ENCODE measurements around the gene FBXW5.
A peak's percentile ranks its signal among the peaks of the same experiment; 100 is the strongest.

FBXW5 gene

DNA sequence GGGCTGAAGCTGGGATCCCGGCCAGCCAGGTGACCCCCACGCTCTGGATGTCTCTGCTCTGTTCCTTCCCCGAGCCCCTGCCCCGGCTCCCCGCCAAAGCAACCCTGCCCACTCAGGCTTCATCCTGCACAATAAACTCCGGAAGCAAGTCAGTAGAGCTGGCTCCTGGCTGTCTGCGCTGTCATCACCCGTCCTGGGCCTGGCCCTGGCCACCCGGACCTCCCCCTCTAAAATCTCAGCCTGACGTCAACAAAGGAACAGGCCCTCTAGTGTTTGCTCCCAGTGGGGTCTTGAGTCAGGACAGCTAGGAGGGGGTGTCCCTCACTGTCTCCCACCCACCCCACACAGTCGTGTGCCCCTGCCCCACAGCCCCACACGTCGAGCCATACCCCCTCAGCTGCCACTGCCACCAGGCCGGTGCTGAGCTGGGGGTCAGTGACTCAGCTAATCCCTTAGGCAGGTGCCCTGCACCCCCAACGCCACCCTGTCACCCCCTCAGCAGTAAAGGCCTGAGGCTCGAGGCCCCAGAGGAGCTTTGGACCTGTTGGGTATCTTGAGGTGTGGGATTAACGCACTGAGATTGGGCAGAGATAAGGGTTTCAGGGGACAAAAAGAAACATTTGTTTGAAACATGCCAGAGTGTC, 37.2 kb upstream of the FBXW5 start:
- Mint-ChIP-seq H3K9me3 (ENCODE audit: low read depth) (no peaks in the 10 kb centered on the region), H3K27me3 (peaks cover 10% of the 10 kb centered on the region), H3K27ac (no peak overlapping the region), H3K4me3 (no peak overlapping the region), H3K4me1 (ENCODE audit: low read depth) (peaks cover 5% of the 10 kb centered on the region), H3K36me3 (no peaks in the 10 kb centered on the region)

DNA sequence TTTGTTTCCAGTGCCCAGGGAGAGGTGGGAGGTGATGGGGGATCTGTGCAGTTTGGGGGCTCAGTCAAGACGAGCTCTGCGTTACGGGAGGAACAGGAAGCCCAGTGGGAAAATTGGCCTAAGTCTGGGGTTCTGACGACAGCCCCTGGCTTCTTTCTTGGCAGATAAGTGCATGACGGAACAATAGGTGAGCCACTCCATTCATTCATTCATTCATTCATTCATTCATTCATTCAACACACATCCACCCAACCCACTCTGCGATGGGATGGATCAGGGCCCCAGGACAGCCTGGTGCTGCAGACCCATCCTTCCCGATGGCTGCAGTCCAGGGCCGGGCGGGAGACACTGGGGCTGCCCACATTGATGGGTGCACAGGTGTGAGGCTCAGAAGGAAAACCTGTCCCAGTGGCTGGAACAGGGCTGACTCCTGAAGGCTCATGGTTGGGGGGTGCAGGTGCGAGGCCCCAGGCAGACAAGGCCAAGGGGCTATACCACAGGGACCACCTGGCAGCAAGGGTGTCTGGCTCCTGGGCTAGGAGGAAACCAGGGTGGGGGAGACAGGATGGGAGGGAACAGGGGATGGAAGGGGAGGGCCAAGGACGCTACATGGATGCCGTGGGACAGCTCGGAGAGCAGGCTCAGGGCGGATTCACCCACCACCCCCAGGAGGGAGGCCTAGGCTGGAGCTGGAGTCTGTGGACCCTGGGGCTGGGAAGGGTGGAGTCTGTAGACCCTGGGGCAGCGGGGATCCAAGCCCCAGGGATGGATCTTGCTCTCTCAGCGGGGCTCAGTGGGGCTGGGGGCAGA, 36.3 kb upstream of the FBXW5 start:
- Mint-ChIP-seq H3K36me3 (no peaks in the 10 kb centered on the region), H3K4me1 (ENCODE audit: low read depth) (peaks cover 10% of the 10 kb centered on the region), H3K27ac (no peak overlapping the region), H3K9me3 (ENCODE audit: low read depth) (no peaks in the 10 kb centered on the region), H3K4me3 (no peak overlapping the region), H3K27me3 (peaks cover 7% of the 10 kb centered on the region)

DNA sequence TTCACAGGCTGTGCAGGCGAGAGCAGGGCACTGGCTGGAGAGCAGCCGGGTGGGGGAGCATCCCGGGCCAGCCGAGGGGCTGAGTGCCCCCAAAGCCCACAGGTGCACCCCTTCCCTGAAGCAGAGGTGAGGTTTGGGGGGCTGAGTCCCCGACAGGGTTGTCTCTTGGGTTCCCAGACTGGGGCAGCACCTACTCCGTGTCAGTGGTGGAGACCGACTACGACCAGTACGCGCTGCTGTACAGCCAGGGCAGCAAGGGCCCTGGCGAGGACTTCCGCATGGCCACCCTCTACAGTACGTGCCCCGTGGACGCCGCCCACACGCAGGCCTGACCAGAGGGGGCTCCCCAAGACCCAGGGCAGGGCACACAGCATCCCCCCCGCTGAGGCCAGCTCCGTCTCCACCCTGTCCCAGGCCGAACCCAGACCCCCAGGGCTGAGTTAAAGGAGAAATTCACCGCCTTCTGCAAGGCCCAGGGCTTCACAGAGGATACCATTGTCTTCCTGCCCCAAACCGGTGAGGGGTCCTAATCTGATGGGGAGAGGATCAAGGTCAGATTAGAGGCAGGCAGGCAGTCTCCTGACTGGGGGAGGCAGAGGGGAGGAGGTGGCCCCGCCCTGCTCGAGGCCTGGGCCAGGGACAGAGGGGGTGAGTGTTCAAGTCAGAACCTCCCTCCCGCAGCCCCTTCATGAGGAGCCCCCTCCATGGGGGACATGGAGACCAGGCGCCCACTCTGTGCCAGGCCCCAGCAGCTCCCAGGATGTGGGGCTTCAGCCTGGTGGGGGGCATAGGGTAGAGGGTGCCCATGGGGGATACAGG, 35.4 kb upstream of the FBXW5 start:
- Mint-ChIP-seq H3K36me3 (no peaks in the 10 kb centered on the region), H3K27me3 (peaks cover 7% of the 10 kb centered on the region), H3K4me3 (no peak overlapping the region), H3K27ac (no peak overlapping the region), H3K9me3 (ENCODE audit: low read depth) (no peaks in the 10 kb centered on the region), H3K4me1 (ENCODE audit: low read depth) (peaks cover 15% of the 10 kb centered on the region)

DNA sequence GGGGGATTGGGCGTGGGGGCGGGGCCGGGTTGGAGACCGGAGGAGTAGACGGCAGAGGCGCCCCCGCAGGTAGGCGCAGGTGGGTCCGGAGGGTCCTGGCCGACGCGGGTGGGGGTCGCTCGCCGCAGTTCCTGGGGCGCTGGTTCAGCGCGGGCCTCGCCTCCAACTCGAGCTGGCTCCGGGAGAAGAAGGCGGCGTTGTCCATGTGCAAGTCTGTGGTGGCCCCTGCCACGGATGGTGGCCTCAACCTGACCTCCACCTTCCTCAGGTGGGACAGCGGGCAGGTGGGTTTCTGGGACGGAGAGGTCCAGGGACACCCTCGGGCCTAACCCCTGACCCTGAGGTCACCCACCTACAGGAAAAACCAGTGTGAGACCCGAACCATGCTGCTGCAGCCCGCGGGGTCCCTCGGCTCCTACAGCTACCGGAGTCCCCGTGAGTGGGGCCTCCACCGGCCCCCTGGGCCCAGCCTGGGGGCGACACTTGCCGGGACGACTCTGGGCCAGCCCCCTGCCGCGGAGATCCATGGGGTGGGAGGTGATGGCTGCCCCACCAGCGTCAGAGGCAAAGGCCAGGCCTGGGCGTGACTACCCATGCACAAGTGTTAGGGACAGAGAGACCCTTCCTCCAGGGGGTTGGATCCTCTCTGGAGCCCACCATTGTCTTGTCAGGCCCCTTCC, 34.5 kb upstream of the FBXW5 start:
- H3K9me3 Mint-ChIP-seq (ENCODE audit: low read depth) = no peaks in the 10 kb centered on the region
- H3K36me3 Mint-ChIP-seq = no peaks in the 10 kb centered on the region
- peaks cover 7% of the 10 kb centered on the region for H3K27me3 Mint-ChIP-seq
- H3K27ac Mint-ChIP-seq = no peak overlapping the region
- H3K4me3 Mint-ChIP-seq = no peak overlapping the region
- peaks cover 17% of the 10 kb centered on the region for H3K4me1 Mint-ChIP-seq (ENCODE audit: low read depth)

DNA sequence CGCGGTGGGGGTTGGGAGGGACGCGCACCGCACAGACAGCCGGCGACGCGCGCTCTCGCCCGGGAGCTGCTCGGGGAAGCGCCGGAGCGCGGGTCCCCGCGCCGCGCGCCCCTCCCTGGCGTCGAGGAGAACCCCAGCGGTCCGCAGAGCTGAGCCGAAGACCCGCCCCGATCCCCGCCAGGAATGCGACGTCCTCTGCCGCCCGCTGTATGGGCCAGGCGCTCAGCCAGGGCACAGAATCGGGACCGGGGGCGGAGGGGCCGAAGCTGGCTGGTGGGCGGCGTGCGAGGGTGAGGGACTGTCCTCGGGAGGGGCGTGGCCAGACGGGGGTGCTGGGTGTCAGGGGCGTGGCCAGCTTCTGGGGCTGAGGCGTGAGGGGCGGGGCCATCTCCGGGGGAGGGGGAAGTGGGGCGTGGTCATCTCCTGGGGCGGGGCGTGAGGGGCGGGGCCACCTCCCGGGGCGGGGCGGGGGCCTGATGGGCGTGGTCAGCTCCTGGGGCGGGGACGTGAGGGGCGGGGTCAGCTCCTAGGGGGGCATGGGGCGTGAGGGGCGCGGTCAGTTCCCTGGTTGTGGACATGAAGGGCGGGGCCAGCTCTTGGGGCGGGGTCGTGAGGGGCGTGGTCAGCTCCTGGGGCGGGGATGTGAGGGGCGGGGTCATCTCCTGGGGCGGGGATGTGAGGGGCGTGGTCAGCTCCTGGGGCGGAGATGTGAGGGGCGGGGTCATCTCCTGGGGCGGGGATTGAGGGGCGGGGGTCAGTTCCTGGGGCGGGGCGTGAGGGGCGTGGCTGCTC, 33.7 kb upstream of the FBXW5 start:
- Mint-ChIP-seq H3K36me3 (no peaks in the 10 kb centered on the region), H3K4me1 (ENCODE audit: low read depth) (peaks cover 14% of the 10 kb centered on the region), H3K27ac (no peak overlapping the region), H3K9me3 (ENCODE audit: low read depth) (no peaks in the 10 kb centered on the region), H3K27me3 (peaks cover 4% of the 10 kb centered on the region), H3K4me3 (no peak overlapping the region)

DNA sequence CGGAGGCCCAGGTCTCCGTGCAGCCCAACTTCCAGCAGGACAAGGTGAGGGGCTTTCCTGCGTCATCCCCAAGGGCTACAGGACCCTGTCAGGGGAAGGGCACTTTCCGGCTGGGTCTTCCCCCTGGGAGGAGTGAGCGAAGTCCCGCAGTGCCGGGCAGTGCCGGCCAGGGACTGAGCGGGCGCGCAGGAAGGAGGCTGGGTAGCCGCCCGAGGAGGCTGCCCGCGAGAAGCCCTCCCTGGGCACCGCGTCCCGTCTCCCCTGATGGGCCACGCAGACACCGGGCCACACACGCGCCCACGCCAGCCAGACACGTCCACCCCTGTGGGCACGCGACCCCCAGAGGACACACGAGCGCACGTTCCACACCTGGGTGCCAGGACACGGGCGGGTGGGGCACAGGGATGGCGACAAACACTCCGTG, 33.1 kb upstream of the FBXW5 start:
- H3K27me3 Mint-ChIP-seq = peaks cover 4% of the 10 kb centered on the region
- no peak overlapping the region for H3K4me3 Mint-ChIP-seq
- no peaks in the 10 kb centered on the region for H3K36me3 Mint-ChIP-seq
- no peak overlapping the region for H3K27ac Mint-ChIP-seq
- H3K9me3 Mint-ChIP-seq (ENCODE audit: low read depth) = no peaks in the 10 kb centered on the region
- H3K4me1 Mint-ChIP-seq (ENCODE audit: low read depth) = peaks cover 14% of the 10 kb centered on the region

DNA sequence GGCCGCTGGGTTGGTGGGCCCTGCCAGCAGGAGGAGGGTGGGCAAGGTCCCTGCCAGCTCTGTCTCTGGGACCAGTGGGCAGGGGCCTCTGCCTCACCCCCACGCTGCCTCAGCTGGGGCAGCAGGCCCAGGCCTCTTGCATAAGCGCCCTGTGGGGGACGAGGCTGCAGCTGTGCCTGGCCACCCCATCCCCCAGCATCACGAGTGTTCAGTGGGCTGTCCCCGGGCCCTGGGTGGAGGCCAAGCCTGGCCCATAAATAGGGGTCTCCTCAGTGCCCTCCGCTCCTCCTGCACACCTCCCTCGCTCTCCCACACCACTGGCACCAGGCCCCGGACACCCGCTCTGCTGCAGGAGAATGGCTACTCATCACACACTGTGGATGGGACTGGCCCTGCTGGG, 32.7 kb upstream of the FBXW5 start, which contains the start of gene PTGDS:
TSS of gene PTGDS (plus strand) at position 282 of the 400 bp plus-strand sequence. CDS start at position 357, 75 bp downstream.
- no peaks in the 10 kb centered on the region for H3K36me3 Mint-ChIP-seq
- H3K27me3 Mint-ChIP-seq = peaks cover 4% of the 10 kb centered on the region
- H3K27ac Mint-ChIP-seq = no peak within 1 kb of the TSS
- H3K9me3 Mint-ChIP-seq (ENCODE audit: low read depth) = no peaks in the 10 kb centered on the region
- peaks cover 14% of the 10 kb centered on the region for H3K4me1 Mint-ChIP-seq (ENCODE audit: low read depth)
- H3K4me3 Mint-ChIP-seq = no peak within 1 kb of the TSS

DNA sequence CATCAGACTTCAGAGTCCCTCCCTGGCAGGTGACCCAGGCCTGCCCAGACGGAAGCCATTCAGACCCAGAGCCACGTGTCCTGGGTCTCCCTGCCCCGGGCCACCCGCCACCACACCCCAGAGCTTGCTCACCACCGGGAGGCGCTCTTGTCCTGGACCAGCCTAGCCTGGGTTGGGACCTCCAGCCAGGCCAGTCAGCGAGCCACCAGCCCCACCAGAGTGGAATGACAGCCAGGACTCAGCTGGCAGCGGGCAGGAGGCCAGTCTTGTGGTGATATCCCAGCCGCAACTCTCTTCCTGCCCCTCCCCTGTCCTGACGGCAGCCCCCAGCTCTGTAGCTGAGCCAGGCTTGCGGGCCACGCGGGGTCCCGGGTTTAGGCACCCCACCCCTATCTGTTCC, 31.1 kb upstream of the FBXW5 start:
- no peak overlapping the region for H3K27ac Mint-ChIP-seq
- H3K4me1 Mint-ChIP-seq (ENCODE audit: low read depth) = peaks cover 14% of the 10 kb centered on the region
- no peaks in the 10 kb centered on the region for H3K9me3 Mint-ChIP-seq (ENCODE audit: low read depth)
- H3K27me3 Mint-ChIP-seq = peaks cover 2% of the 10 kb centered on the region
- H3K4me3 Mint-ChIP-seq = peak overlapping the region; percentile 9
- H3K36me3 Mint-ChIP-seq = no peaks in the 10 kb centered on the region

DNA sequence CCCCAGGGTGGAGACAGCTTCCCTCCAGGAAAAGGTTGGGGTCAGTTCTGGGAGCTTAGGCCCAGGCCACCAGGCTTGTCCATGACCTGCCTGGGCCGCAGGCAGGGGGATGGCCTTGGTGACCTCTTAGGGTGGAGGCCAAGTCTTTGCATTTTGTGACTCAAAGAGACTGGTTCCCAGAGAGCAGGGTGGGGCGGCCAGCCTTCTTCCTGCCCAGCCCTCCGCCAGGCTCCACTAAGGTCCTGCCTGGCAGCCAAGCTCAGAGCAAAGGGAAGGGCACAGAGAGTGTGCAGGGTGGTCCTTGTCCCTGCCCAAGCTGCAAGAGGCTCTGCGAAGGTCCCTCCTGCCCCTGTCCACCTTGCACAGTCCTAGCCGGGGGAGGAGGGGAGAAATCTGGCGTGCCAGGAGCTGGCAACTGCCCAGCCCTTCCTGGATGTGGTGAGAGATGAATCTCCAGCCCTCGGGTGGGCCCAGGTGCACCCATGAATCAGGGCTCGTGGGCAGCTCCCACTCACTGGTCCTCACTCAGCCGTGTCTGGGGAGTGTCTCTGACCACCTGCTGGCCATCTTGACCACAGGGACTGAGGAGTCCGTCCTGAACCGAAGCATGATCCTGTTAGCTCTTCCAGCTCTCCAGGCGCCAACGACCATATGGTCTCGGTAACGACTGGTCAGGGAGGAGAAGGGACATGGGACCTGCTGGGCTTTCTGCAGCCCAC, 30.4 kb upstream of the FBXW5 start:
- Mint-ChIP-seq H3K36me3 (no peaks in the 10 kb centered on the region), H3K27ac (no peak overlapping the region), H3K27me3 (no peaks in the 10 kb centered on the region), H3K9me3 (ENCODE audit: low read depth) (no peaks in the 10 kb centered on the region), H3K4me1 (ENCODE audit: low read depth) (peaks cover 13% of the 10 kb centered on the region), H3K4me3 (peak overlapping the region; percentile 9)

DNA sequence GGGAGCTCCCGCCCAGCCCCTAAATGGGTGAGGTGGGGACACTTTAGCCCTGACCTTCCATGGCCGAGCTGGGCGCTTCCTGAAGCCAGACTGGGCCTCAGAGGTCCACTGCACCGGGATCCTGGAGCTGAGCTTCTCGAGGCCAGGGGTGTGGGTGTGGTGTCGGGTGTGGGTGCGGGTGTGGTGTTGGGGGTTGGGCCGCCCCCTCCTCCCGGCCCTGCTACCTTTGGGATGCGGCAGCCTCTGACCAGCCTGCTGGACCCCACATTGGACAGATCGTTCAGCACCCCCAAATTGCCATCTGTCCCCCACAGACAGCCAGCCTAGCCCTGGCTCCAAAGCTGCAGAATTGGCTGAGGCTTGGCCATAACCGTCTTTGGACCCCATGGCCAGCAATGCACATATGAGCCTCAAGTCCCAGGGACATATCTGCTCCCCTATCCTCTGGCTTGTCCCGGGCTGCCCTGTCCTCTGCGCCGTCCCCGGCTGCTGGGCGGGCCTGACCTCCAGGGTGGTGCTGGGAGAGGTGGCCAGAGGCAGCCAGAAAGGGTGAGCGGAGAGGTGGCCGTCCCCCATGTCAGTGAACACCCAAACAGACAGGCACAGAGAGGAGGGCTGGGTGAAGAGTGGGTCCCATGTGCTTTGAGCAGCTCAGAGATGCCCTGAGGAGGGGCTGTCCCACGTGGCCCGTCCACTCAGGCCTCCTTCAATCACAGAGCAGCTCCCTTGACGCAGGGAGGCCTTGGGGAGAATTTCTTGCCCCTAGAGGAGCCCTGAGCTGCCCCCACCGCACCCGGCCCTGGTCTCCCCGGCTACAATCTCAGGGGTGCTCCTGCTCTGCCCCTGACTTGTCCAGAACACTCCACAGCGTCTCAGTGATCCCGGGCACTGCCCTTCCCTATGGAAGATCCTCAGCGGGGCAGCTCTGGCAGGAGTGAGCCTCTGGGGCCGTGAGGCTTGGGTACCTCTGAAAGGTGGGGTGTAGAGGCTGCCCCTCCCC, 29.4 kb upstream of the FBXW5 start:
- H3K27ac Mint-ChIP-seq = no peak overlapping the region
- H3K4me1 Mint-ChIP-seq (ENCODE audit: low read depth) = peaks cover 13% of the 10 kb centered on the region
- no peaks in the 10 kb centered on the region for H3K36me3 Mint-ChIP-seq
- no peaks in the 10 kb centered on the region for H3K9me3 Mint-ChIP-seq (ENCODE audit: low read depth)
- H3K27me3 Mint-ChIP-seq = no peaks in the 10 kb centered on the region
- no peak overlapping the region for H3K4me3 Mint-ChIP-seq

DNA sequence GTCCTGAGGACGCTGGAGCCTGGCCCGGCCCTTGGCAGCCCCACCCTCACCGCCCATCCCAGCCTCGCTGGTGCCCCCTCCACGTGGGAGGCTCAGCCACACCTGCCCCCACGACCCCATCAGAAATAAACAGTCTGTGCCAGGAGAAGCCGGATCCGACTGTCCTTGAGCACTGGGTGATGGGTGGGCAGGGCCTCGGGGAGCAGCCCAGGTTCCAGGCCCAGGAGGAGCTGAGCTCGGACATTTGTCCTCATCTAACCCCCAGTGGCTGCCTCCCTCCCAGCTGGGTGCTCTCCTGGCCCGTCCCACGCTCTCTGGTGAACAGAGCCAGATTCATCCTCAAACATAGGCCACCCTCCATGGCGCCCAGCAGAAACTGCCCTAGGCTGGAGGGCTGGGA, 28.2 kb upstream of the FBXW5 start:
- Mint-ChIP-seq H3K36me3 (no peaks in the 10 kb centered on the region), H3K27ac (no peak overlapping the region), H3K9me3 (ENCODE audit: low read depth) (no peaks in the 10 kb centered on the region), H3K4me3 (no peak overlapping the region), H3K4me1 (ENCODE audit: low read depth) (peaks cover 13% of the 10 kb centered on the region), H3K27me3 (no peaks in the 10 kb centered on the region)

DNA sequence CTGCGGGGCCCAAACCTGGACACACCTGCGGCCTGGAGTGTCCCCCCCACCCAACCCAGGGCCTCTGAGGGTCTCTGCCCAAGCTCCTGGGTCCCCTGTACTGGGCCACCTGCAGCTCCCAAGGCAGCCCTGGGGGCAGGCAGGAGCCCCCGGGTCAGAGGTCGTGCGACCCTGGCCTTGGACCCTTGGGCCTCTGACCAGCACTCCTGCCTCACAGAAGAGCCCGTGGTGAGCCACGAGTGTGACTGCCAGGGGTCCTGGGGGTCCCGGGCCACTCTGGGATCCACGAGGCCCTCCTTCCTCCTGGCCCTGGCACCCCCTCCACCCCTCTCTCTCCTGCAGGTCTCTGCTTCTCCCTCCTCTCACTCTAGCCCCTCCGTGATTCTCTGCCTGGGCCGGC, 27.8 kb upstream of the FBXW5 start:
- H3K36me3 Mint-ChIP-seq = no peaks in the 10 kb centered on the region
- no peak overlapping the region for H3K4me3 Mint-ChIP-seq
- H3K9me3 Mint-ChIP-seq (ENCODE audit: low read depth) = no peaks in the 10 kb centered on the region
- H3K27me3 Mint-ChIP-seq = no peaks in the 10 kb centered on the region
- H3K4me1 Mint-ChIP-seq (ENCODE audit: low read depth) = peaks cover 13% of the 10 kb centered on the region
- H3K27ac Mint-ChIP-seq = no peak overlapping the region

DNA sequence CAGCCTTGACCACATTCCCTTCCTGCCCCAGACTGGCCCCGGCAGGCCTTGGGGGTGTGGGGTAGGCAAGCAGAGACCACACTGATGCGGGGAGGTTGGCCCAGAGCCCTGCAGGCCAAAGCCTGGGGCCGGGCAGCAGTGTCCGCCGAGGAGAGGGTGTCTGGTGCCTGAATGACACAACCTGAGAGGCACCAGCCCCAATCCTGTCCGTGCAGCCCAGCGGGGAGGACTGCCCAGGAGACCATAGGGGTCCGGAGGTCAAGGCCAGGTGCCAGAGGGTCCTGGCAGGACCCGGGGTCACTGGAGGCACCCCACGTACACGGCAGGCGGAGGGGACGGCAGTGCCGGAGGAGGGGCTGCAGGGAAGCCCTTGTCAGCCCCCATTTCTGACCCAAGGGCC, 27.2 kb upstream of the FBXW5 start:
- no peak overlapping the region for H3K27ac Mint-ChIP-seq
- no peaks in the 10 kb centered on the region for H3K9me3 Mint-ChIP-seq (ENCODE audit: low read depth)
- H3K4me3 Mint-ChIP-seq = no peak overlapping the region
- peaks cover 13% of the 10 kb centered on the region for H3K4me1 Mint-ChIP-seq (ENCODE audit: low read depth)
- no peaks in the 10 kb centered on the region for H3K36me3 Mint-ChIP-seq
- H3K27me3 Mint-ChIP-seq = no peaks in the 10 kb centered on the region
